ENCODE measurements around the gene SNAI3. TPM values are rescaled to one million over a fixed set of nuclear protein-coding genes. Genes with fewer than 3 reads are reported as not detected.

The SNAI3 gene
- total and polyA plus RNA-seq, 9 of the 15 experiments (the other 6 are each of a cell fraction or from before 2014, with no cell fraction given): 0.04 to 4.1 (median 0.80) TPM; not detected in 1

DNA sequence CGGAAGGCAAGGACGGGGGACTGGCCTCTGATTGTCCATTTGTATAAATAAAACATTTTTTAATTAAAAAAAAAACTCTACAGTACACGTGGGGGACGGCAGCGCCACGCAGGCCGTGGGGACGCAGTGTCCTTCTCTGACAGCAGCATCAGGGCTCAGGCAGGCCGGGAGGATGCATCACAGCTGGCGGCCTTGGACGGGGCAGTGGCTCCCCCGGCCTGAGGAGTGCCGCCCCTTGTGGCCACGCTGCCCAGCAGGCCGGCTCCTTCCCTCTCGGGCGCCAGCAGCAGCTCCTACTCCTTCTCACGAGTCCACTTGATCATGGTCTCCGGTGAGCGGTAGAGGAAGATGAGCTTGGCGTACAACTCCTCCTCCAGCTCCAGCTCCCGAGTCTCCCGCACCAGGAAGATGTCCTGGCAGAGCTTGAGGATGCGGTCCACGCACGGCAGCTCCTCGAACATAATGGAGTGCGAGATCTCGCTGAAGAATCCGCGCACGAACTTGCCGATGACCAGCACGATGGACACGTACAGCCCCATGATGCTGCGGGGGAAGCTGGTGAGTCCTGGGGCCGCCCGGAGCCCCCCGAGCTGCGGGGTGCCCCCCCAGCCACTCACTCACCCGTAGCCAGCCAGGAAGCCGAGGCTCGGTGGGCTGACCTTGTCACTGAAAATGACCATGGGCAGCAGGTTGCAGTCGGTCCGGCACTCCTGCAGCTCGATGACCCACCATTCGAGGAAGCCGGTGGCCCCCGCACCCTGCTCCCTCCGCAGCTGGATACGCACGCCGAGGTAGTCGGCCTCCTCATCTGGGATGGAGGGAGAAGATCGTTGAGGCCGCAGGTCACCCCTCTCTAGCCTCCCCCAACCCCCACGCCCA lies 29.2 kb upstream of the SNAI3 start:
- intact Hi-C loops (cut with micrococcal nuclease) (no loop called here), in situ Hi-C loops (cut with MboI) (no loop called here)
- H3K4me2 ChIP-seq (ENCODE audit: insufficient read depth, low read length): no peak overlapping the region
- H3K27ac ChIP-seq (ENCODE audit: extremely low read depth, low read depth, low read length): no peak overlapping the region
- ChIA-PET CTCF (ENCODE audit: low intra/inter-chr PET ratio) (no interaction called here), POLR2A (interaction anchor here (0.5 to 3.3 kb wide), 10 partner anchors 8 to 1234 kb away, joined by 3 to 12 read pairs (median 3); no protein-coding TSS in a partner anchor)
- no peak overlapping the region for H3K9ac ChIP-seq (ENCODE audit: insufficient read depth in 1 of 2, low read depth in 2 of 2, low read length in 2 of 2)
- H3K9me3 ChIP-seq (replicated peaks; ENCODE audit: control insufficient read depth, insufficient read depth, low read depth, low read length): 0 out of 2 replicates have a peak, but pooled peaks cover 2% of the 10 kb centered on the region
- H3K4me3 ChIP-seq: no peak overlapping the region
- FAIRE-seq: no peak
- peaks cover 94% of the 10 kb centered on the region for H3K36me3 ChIP-seq (ENCODE audit: control insufficient read depth, insufficient read depth, low read length)
- peak in 1 of 4 experiments; percentile 28 for DNase-seq (ENCODE audit: extremely low read depth in 1 of 4, low spot score in 3 of 4)
- H4K20me1 ChIP-seq (replicated peaks; ENCODE audit: control insufficient read depth, insufficient read depth, low read length): peaks cover 17% of the 10 kb centered on the region; the same call in 1 of the 2 replicates
- H3K4me1 ChIP-seq (replicated peaks in 1 of 2; ENCODE audit: control insufficient read depth in 2 of 2, insufficient read depth in 2 of 2, low read length in 2 of 2): peaks cover 0 to 65% of the 10 kb centered on the region in 2 experiments; a peak in 1 of 5 replicates
- ATAC-seq: no peak
- peaks cover 3% of the 10 kb centered on the region for H3K9me1 ChIP-seq (ENCODE audit: control insufficient read depth, insufficient read depth, low read length)
- no peak overlapping the region for H2AFZ ChIP-seq (ENCODE audit: low read depth, low read length)
- peaks cover 10% of the 10 kb centered on the region for H3K79me2 ChIP-seq (ENCODE audit: control insufficient read depth, insufficient read depth, low read length)
- BruUV-seq (replicated peaks): TSS peak; percentile 28
- no peaks in the 10 kb centered on the region; a peak in 1 of 5 replicates for H3K27me3 ChIP-seq (ENCODE audit: control insufficient read depth in 2 of 2, insufficient read depth in 2 of 2, low read length in 2 of 2)
- WGBS (ENCODE audit: insufficient coverage, low coverage, missing lambda C conversion rate): 94% methylated on average over 50 of the region's 57 CpGs
- no peak for TF ChIP-seq XRCC4 (IDR thresholded peaks at IDR 0.05; ENCODE audit: extremely low read depth, insufficient read depth, insufficient read length)
- no peak for TF ChIP-seq CBFA2T2 (conservative IDR thresholded peaks at IDR 0.05)
- TF ChIP-seq FOSL1 (tag; conservative IDR thresholded peaks at IDR 0.05): no peak
- TF ChIP-seq RBM22 (IDR thresholded peaks at IDR 0.05; ENCODE audit: low read depth, low read length, poor library complexity, severe bottlenecking): peak; percentile 86
- peak; percentile 49; the same call in 1 of the 2 replicates for TF ChIP-seq POLR2G (IDR thresholded peaks at IDR 0.05; ENCODE audit: low read depth, low read length)
- TF ChIP-seq HMGN3 (IDR thresholded peaks at IDR 0.05; ENCODE audit: borderline replicate concordance, extremely low read depth, insufficient read length, low read depth, low read length): peak; percentile 18
- 0 out of 2 replicates have a peak, but pooled peaks have one; percentile 39 for TF ChIP-seq THRAP3 (IDR thresholded peaks at IDR 0.05; ENCODE audit: borderline replicate concordance)
- TF ChIP-seq ZZZ3 (IDR thresholded peaks at IDR 0.05): no peak
- TF ChIP-seq TFAP4 (CRISPR knock-in tag; IDR thresholded peaks at IDR 0.05; ENCODE audit: borderline replicate concordance): peak; percentile 26; the same call in 1 of the 2 replicates
- no peak for TF ChIP-seq POLR2H (tag; IDR thresholded peaks at IDR 0.05; ENCODE audit: low read depth)
- TF ChIP-seq U2AF1 (optimal IDR thresholded peaks at IDR 0.05; ENCODE audit: low read depth, low read length): no peak
- TF ChIP-seq MAFG (tag; conservative IDR thresholded peaks at IDR 0.05): no peak
- no peak for TF ChIP-seq DACH1 (IDR thresholded peaks at IDR 0.05; ENCODE audit: partially characterized antibody)
- TF ChIP-seq, protein P1, sequence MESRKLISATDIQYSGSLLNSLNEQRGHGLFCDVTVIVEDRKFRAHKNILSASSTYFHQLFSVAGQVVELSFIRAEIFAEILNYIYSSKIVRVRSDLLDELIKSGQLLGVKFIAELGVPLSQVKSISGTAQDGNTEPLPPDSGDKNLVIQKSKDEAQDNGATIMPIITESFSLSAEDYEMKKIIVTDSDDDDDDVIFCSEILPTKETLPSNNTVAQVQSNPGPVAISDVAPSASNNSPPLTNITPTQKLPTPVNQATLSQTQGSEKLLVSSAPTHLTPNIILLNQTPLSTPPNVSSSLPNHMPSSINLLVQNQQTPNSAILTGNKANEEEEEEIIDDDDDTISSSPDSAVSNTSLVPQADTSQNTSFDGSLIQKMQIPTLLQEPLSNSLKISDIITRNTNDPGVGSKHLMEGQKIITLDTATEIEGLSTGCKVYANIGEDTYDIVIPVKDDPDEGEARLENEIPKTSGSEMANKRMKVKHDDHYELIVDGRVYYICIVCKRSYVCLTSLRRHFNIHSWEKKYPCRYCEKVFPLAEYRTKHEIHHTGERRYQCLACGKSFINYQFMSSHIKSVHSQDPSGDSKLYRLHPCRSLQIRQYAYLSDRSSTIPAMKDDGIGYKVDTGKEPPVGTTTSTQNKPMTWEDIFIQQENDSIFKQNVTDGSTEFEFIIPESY (CRISPR knock-in tag; IDR thresholded peaks at IDR 0.05): peak; percentile 85
- TF ChIP-seq FIP1L1 (IDR thresholded peaks at IDR 0.05; ENCODE audit: low read depth, low read length, poor library complexity, severe bottlenecking): peak; percentile 23

Measured in K562 (cell line).